ENCODE measurements around the gene DIPK1B. TPM values are rescaled to one million over a fixed set of nuclear protein-coding genes. Genes with fewer than 3 reads are reported as not detected.

DIPK1B gene
- total RNA-seq: not detected

DNA sequence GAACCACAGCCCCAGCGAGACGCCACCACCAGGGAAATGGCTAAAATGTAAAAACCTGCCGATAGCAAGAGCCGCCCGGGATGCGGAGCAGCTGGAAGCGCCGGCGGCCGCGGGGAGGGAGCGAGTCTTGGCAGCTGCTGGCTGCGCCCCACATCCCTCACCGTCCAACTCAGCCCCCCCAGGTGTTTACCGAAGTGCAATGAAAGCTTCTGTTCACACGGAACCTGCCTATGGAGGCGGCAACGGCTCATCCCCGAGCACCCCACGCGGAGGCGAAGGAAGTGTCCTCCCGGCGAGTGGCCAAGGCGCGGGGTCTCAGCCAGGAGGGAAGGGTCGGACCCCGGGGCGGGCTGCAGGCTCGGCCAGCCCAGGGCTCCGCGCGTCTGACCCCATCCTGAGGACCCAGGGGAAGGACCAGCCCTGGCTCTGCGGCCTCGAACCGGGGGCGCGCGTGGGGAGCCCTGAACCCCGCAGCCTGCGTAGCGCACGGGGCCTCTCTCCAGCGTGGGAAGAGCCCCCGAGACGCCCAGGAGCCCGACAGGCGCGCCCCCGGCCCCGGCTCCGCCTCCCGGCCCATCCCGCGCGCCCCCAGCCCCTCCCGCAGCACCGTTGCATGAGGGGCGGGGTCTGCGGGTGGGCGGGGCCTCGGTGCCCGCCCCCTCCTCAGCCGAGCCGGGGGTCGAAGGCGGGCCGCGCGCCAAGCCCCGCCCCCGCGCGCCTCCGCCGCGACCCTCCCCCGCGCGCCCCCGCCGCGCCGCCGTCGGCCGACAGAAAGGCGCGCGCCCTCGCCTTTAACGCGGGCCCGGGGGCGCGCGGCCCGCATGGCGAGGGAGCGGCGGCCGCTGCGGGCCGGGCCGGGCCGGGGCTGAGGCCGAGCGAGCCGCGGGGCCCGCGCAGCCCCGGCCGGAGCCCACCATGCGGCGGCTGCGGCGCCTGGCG lies at the start of gene DIPK1B:
DIPK1B (plus strand) TSS at position 822 of the 939 bp plus-strand sequence; CDS start at position 916, 94 bp downstream.
- peaks cover 26% of the 10 kb centered on the region for H3K27me3 Mint-ChIP-seq
- POLR2A ChIA-PET: no interaction called here
- DNase-seq: no peak
- H3K36me3 Mint-ChIP-seq (ENCODE audit: low read depth): no peaks in the 10 kb centered on the region
- no peaks in the 10 kb centered on the region for H3K9me3 Mint-ChIP-seq
- no peak within 1 kb of the TSS for H3K27ac Mint-ChIP-seq
- H3K4me3 Mint-ChIP-seq: peak within 1 kb of the TSS; percentile 25
- CTCF ChIA-PET: interaction anchor here (0.6 kb wide), 1 partner anchor 13 kb away, joined by 4 read pairs; no protein-coding TSS in a partner anchor
- H3K4me1 Mint-ChIP-seq: peaks cover 3% of the 10 kb centered on the region

DNA sequence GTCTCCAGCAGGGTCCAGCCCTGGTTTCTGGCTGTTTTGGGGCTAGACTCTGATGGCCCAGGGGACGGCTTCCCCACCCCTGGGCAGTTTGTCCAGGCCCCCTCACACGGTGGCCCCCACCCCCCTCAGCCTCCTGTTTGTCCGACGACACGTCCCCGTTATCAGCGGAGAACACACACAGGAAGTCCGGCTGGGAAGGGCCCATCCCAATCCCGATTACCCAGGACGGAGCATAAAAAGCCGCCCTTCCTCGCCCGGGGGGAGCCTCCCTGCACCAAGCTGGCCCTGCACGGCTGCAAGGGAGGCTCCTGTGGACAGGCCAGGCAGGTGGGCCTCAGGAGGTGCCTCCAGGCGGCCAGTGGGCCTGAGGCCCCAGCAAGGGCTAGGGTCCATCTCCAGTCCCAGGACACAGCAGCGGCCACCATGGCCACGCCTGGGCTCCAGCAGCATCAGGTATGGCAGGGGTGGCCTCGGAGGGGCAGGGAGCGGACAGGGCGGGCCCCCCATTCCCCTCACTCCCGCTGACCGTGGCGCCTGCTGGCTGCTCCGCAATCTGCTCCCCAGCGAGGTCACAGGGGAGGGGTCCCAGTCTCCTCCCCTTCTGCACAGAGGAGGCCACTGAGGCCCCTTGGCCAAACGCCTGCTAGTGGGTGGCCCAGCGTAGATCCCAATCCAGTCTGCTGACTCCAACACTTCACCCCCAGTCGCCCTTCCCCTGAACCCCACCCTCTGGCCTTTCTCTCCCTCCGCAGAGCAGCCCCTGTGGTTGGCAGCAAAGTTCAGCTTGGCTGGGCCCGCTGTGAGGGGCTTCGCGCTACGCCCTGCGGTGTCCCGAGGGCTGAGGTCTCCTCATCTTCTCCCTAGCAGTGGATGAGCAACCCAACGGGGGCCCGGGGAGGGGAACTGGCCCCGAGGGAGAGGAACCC lies 49.5 kb upstream of the DIPK1B start, which contains the start of gene EGFL7:
EGFL7 (plus strand) TSS at position 261 of the 926 bp plus-strand sequence. CDS start 5,367 bp downstream, outside the sequence.
- DNase-seq: no peak
- no peaks in the 10 kb centered on the region for H3K36me3 Mint-ChIP-seq (ENCODE audit: low read depth)
- ChIA-PET POLR2A (no interaction called here), CTCF (interaction anchor here (1.0 to 2.0 kb wide), 2 partner anchors 10 to 67 kb away, joined by 3 to 5 read pairs; no protein-coding TSS in a partner anchor)
- no peaks in the 10 kb centered on the region for H3K9me3 Mint-ChIP-seq
- H3K4me3 Mint-ChIP-seq: no peak within 1 kb of the TSS
- no peak within 1 kb of the TSS for H3K27ac Mint-ChIP-seq
- H3K27me3 Mint-ChIP-seq: peaks cover 22% of the 10 kb centered on the region
- peaks cover 9% of the 10 kb centered on the region for H3K4me1 Mint-ChIP-seq

DNA sequence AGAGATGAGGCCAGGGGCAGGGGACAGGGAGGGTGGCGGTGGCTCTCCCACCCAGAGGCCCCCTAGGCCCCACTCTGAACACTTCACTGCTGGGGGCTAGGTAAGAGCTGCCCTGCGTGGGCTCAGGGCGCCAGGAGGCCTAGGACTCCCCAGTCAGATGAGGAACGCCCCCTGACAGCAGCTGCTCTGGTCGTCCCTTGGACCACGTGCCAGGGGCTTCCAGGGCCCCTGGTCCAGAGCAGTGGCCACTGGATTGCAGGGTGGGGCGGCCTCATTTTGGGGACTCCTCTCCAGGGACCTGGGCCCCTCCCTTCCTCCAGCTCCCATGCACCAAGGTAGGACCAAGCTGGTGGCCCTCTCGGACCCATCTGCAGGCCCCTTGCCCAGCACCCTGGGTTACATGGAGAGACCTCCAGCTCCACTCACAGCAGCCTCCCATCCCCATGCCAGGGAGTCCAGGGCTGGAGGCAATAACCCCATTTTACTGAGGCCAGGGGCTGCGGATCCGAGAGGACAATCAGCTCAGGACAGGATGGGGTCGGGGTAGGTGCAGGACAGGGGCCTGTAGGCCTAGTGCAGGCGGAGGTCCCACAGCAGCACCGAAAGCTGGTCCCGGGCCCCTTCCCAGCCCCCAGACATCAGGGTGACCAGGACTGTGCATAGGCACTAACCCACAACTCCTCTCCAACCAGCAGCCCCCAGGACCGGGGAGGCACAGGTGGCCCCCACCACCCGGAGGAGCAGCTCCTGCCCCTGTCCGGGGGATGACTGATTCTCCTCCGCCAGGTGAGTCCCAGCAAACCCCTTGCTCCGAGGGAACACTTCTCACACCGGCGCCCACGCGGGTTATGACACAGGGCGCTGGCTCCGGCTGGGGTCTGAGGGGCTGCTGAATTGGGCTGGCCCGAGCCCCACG lies 48.1 kb upstream of the DIPK1B start:
- Mint-ChIP-seq H3K4me1 (peaks cover 7% of the 10 kb centered on the region), H3K27ac (no peak overlapping the region), H3K4me3 (peak overlapping the region; percentile 73), H3K36me3 (ENCODE audit: low read depth) (no peaks in the 10 kb centered on the region), H3K9me3 (no peaks in the 10 kb centered on the region), H3K27me3 (peaks cover 13% of the 10 kb centered on the region)
- DNase-seq: no peak
- ChIA-PET POLR2A (no interaction called here), CTCF (interaction anchor here (0.5 to 1.8 kb wide), 4 partner anchors 11 to 370 kb away, joined by 3 to 6 read pairs (median 4); no protein-coding TSS in a partner anchor)

DNA sequence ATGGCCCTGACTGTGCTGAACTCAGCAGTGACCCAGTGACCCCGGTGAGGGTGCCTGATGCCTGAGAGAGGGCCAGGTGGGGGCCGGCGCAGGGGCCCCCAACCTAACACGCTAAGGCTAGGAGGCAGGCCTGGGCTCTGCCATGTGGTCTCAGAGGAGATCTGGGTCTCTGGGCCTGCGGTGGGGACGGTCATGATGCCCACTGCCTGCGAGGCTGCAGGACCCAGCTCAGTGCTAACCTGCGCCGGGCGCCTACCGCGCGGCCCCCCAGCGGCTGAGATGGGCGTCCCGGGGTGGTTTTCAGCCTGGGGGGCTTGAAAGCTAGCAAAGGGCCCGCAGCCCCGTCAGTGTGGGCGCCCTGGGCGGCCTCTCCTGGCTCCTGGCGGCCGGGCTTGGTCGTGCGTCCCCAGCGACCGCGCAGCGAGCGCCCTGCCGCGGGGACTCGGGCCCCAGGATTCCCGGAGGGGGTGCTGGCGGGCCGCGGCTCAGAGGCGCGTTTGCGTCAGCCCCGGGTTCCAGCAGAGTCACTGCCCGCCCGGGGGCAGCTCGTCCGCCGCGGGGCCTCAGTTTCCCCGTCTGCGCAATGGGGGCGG lies 47.2 kb upstream of the DIPK1B start:
- no peak for DNase-seq
- Mint-ChIP-seq H3K9me3 (no peaks in the 10 kb centered on the region), H3K4me3 (peak overlapping the region; percentile 73), H3K27ac (no peak overlapping the region), H3K27me3 (peaks cover 13% of the 10 kb centered on the region), H3K36me3 (ENCODE audit: low read depth) (no peaks in the 10 kb centered on the region), H3K4me1 (peaks cover 7% of the 10 kb centered on the region)
- CTCF ChIA-PET: interaction anchor here (0.6 to 1.8 kb wide), 3 partner anchors 14 to 369 kb away, joined by 3 to 6 read pairs (median 3); no protein-coding TSS in a partner anchor
- POLR2A ChIA-PET: no interaction called here

DNA sequence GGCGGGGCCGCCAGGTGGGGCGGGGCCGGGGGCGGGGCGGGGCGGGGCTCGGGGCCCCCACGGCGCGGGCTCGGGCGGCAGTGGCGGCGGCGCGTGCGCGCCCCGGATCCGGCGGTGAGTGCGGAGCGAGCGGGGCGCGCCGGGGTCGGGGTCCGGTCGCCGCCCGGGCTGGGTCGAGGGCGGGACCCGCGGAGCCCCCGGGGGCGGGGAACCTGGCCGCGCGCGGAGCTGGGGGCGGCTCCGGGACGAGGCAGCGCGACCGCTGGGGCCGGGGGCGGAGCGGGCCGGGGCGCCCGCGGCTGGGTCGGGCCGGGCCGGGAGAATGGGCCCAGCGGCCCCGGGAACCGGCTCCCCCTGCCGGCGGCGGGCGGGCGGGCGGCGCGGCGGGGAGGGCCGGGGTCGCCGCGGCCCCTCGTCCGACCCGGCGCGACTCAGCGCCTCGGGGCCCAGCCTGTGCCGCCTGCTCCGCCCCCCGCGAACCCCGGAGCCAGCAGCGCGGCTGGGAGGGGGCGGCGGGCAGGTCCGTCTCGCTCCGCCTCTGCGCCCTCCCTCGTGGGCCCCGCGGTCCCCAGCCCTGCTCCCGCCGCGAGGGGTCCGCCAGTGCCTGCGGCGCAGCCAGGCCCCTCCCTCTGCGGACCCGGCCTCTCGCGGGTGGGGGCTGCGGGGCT lies 46.5 kb upstream of the DIPK1B start:
- DNase-seq: no peak
- Mint-ChIP-seq H3K27ac (no peak overlapping the region), H3K4me1 (peaks cover 7% of the 10 kb centered on the region), H3K4me3 (no peak overlapping the region), H3K27me3 (peaks cover 9% of the 10 kb centered on the region), H3K36me3 (ENCODE audit: low read depth) (no peaks in the 10 kb centered on the region), H3K9me3 (no peaks in the 10 kb centered on the region)
- ChIA-PET CTCF (interaction anchor here (0.6 kb wide), 1 partner anchor 178 kb away, joined by 3 read pairs; no protein-coding TSS in a partner anchor), POLR2A (no interaction called here)

DNA sequence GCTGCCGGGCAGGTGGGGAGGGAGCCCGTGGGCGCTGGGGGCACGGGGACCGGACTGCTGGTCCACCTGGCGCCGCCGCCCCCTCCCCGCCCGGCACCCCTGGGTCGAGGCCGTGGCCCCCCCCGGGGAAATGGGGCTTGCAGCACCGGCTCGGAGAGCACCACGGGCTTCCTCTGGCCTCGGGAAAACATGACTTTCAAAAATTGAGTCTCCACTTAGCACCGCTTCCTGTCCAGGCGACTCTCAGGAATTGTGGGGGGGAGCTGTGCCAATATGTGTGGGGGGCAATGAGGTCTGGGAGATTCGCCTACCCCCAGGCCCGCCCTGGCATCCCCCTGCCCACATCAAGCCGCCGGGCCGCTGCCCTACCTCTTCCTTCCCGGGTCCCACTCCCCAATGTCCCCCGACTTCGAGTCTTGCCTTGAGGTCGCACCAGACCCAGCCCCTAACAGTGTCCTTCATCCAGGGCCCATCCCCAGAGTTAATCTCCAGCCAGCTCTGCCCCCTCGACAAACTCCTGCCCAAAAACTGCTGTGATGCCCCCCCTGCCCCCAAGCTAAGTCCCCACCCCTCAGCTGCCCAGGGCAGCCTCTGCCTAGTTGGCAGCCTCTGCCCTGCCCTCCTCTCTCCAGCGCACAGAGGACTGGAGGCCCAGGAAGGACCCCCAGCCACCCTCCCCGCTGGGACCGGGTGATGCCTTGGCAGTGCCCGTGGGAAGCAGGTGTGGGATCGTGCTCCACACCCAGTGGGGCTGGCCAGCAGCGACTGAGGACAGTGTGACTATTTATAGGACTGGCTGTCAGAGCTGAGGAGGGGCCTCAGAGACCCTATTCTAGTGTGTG lies 45.8 kb upstream of the DIPK1B start:
- Mint-ChIP-seq H3K9me3 (no peaks in the 10 kb centered on the region), H3K27ac (no peak overlapping the region), H3K4me3 (peak overlapping the region; percentile 22), H3K36me3 (ENCODE audit: low read depth) (no peaks in the 10 kb centered on the region), H3K27me3 (peaks cover 9% of the 10 kb centered on the region), H3K4me1 (peaks cover 7% of the 10 kb centered on the region)
- POLR2A ChIA-PET: no interaction called here
- CTCF ChIA-PET: interaction anchor here (0.9 kb wide), 1 partner anchor 20 kb away, joined by 3 read pairs; no protein-coding TSS in a partner anchor
- DNase-seq: no peak

DNA sequence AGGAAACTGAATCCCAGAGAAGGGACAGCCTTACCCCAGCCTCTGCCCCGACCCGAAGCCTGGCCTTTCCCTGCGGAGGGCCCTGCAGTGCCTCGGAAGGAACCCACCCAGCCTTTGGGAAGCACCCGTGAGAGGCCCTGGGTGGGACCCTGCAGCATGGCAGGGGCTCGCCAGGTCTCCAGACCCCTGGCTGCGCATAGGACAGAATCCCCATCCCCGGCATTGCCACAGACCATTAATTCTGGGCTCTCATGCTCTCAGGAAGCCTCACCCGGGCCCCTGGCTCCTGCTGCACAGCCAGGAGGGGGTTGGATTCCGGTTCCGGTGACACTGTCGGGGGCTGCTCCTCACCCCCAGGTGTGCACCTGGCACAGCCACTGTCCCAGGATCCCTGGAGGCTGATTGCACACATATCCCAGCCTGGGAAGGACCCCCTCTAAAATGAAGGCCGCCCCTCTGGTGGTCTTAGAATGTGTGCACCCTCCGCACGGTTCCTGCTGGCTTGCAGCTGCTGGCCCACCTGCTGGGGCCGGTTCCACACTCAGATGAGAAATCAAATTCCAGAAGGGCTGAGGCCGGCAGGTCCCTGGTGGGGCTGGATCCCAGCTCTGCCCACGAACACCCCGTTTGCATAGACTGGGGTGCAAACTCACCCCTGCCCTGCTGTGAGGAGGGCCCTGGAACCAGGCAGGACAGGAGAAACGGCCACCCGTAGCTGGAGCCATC lies 45.0 kb upstream of the DIPK1B start:
- POLR2A ChIA-PET: no interaction called here
- no peak overlapping the region for H3K4me3 Mint-ChIP-seq
- H3K27ac Mint-ChIP-seq: no peak overlapping the region
- CTCF ChIA-PET: interaction anchor here (0.8 to 1.7 kb wide), 3 partner anchors 13 to 19 kb away, joined by 3 to 4 read pairs (median 4); no protein-coding TSS in a partner anchor
- no peaks in the 10 kb centered on the region for H3K9me3 Mint-ChIP-seq
- no peaks in the 10 kb centered on the region for H3K36me3 Mint-ChIP-seq (ENCODE audit: low read depth)
- peaks cover 9% of the 10 kb centered on the region for H3K27me3 Mint-ChIP-seq
- DNase-seq: no peak
- peaks cover 7% of the 10 kb centered on the region for H3K4me1 Mint-ChIP-seq

DNA sequence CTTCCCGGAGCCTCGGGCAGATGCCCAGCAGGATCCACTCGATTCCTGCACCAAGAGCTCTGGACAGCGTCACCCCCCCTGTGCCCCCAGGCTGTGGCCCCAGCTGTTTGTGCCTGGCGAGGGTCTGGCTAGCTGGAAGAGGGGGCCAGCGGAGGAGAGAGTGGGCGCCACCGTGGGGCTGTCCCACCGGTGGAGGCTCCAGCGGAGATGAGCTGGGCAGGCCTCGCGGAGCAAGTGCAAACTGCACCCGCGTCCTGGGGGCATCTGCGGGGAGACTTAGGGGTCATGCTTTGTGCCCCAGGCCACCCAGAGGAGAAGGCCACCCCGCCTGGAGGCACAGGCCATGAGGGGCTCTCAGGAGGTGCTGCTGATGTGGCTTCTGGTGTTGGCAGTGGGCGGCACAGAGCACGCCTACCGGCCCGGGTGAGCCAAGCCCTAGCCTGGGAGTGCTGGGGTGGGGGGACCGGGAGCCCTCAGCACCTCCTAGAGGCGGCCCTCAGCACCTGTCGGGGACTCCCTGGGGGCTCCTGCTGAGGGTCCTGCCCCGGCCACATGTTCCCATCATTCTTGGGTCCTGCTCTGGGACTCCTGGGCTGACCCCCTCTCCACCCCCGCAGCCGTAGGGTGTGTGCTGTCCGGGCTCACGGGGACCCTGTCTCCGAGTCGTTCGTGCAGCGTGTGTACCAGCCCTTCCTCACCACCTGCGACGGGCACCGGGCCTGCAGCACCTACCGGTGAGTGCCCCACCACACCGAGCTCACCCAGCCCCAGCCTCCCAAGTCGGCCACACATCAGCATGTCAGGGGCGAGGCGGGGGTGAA lies 44.2 kb upstream of the DIPK1B start:
- H3K27ac Mint-ChIP-seq: no peak overlapping the region
- ChIA-PET POLR2A (no interaction called here), CTCF (interaction anchor here (0.8 to 1.7 kb wide), 2 partner anchors 12 to 14 kb away, joined by 4 read pairs; no protein-coding TSS in a partner anchor)
- peaks cover 7% of the 10 kb centered on the region for H3K4me1 Mint-ChIP-seq
- no peak overlapping the region for H3K4me3 Mint-ChIP-seq
- H3K9me3 Mint-ChIP-seq: no peaks in the 10 kb centered on the region
- H3K27me3 Mint-ChIP-seq: peaks cover 9% of the 10 kb centered on the region
- no peak for DNase-seq
- H3K36me3 Mint-ChIP-seq (ENCODE audit: low read depth): no peaks in the 10 kb centered on the region

DNA sequence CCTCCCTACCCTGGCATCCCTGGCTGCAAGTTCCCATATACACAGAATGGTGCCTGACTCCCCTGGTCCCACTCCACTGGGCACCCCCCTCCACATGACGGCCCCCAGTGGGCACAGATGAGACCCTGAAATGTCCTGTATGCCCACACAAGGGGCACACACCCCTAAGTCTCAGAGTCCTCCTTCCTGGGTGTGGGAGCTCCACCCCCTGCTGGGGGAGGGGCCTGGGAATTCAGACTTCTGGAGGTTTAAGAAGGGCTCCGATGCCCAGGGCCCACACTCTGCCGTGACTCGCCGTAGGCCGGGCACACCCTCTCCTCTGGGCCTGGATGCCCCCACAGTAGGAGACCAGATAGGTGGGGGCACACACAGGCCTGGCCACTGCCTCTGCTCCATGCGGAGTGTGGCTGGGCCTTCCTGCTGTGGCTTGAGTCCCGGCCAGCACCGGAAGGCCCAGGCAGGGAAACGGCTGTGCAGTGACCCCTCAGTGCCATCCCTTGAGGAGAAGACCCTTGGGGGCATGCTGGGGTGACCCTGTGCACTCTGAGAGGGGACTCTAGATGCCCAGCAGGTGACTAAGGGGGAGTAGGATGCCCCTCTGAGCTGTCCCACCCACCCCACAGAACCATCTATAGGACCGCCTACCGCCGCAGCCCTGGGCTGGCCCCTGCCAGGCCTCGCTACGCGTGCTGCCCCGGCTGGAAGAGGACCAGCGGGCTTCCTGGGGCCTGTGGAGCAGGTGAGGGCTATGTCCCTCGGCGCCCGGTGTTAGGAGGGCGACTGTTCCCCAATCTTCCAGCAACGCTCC lies 43.2 kb upstream of the DIPK1B start:
- ChIA-PET POLR2A (no interaction called here), CTCF (interaction anchor here (1.7 kb wide), 1 partner anchor 13 kb away, joined by 4 read pairs; no protein-coding TSS in a partner anchor)
- H3K9me3 Mint-ChIP-seq: no peaks in the 10 kb centered on the region
- peaks cover 7% of the 10 kb centered on the region for H3K4me1 Mint-ChIP-seq
- peaks cover 9% of the 10 kb centered on the region for H3K27me3 Mint-ChIP-seq
- H3K4me3 Mint-ChIP-seq: no peak overlapping the region
- H3K27ac Mint-ChIP-seq: no peak overlapping the region
- no peaks in the 10 kb centered on the region for H3K36me3 Mint-ChIP-seq (ENCODE audit: low read depth)
- no peak for DNase-seq

Measured in activated CD4-positive, alpha-beta T cell treated with anti-CD3 and anti-CD28 coated beads, Interleukin-2, amount 10 ng/mL, durations not matched to agents 7 days and 5 days (primary cell).